Right atrium auricular region (tissue), 2 donors: Measurements from ENCODE around the gene SLC22A7. TPM values are rescaled to one million over a fixed set of nuclear protein-coding genes. Genes with fewer than 3 reads are reported as not detected.
A peak's percentile ranks its signal among the peaks of the same experiment; 100 is the strongest.

ENCODE experiments used
- DNase-seq: peaks from one replicate; pipeline ENCODE4 v3.0.0-alpha.2; 2019; ENCODE audit warnings: low spot score
- H3K27ac ChIP-seq, 2 donors: fragments of 200-600 bp; sonication (generic); 1 replicate in 1 of 2; 2 replicates in 1 of 2; pipeline ENCODE4 v1.5.1; 2016 to 2019
- H3K27me3 ChIP-seq, 2 donors: fragments of 200-600 bp; sonication (generic); one replicate each; pipeline versions ENCODE4 v1.5.1 to v1.6.0; 2017 to 2019
- H3K36me3 ChIP-seq: fragments of 200-600 bp; sonication (generic); one replicate; pipeline ENCODE4 v1.5.1; 2016
- H3K4me1 ChIP-seq, 2 donors: fragments of 200-600 bp; sonication (generic); one replicate each; pipeline versions ENCODE4 v1.5.1 to v1.6.0; 2017 to 2019
- H3K4me3 ChIP-seq, 2 donors: fragments of 200-600 bp; sonication (generic); 1 replicate in 1 of 2; 2 replicates in 1 of 2; pipeline ENCODE4 v1.5.1; 2017 to 2019; ENCODE audit warnings: mild to moderate bottlenecking in 1 of 2, moderate library complexity in 1 of 2
- H3K9me3 ChIP-seq, 2 donors: fragments of 200-600 bp; sonication (generic); one replicate each; pipeline ENCODE4 v1.5.1; 2019
- total RNA-seq, 2 donors: library from RNA; depleted of rRNA; stranded (reverse); fragments of >200 nt; gene quantifications; one replicate each; pipeline ENCODE4 v1.1.0, GENCODE V29; 2016
- TF ChIP-seq, protein P1 (sequence below), 2 donors: fragments of 200-600 bp; sonication (generic); IDR thresholded peaks; one replicate each; pipeline ENCODE4 v1.5.1; 2019; ENCODE audit warnings: antibody characterized with exemption in 2 of 2

The SLC22A7 gene
- total RNA-seq, 2 donors from 2014 or later = not detected

DNA sequence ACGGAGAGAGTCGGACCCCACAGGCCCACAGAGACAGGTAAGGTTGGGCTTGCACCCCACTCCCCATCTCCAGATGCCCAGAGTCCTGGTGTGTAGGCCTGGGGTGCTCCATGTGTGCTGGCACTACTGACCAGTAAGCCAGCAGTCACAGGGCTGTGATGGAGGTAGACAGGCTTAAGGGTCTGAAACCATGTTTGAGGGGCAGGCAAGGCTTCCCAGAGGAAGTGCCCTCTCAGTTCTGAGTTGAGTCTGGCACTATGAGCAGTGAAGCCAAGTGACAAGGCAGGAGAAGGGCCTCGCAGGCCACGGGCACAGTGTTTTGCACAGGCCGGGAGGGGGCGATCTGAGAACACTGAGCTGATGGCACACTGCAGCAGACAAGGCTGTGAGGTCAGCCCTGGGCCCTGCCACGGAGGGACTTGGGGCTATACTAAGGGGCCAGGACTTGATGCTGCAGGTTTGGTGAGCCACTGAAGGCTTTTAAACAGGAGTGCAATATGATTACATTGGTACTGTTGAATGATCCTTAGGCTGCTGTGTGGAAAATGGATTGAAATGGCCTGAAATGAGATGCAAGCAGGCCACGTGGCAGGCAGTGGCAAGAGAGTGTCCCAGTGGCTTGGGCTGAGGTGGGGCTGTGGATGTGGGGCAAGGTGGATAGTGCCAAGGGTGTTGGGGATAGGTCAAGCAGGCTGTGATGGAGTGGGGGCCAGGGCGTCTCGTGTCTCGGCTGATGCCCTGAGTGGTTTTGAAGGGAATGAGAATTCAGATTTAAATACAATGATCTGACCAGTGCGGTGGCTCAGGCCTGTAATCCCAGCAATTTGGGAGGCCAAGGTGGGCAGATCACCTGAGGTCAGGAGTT, 34.5 kb upstream of the SLC22A7 start:
- DNase-seq = peak; percentile 78

DNA sequence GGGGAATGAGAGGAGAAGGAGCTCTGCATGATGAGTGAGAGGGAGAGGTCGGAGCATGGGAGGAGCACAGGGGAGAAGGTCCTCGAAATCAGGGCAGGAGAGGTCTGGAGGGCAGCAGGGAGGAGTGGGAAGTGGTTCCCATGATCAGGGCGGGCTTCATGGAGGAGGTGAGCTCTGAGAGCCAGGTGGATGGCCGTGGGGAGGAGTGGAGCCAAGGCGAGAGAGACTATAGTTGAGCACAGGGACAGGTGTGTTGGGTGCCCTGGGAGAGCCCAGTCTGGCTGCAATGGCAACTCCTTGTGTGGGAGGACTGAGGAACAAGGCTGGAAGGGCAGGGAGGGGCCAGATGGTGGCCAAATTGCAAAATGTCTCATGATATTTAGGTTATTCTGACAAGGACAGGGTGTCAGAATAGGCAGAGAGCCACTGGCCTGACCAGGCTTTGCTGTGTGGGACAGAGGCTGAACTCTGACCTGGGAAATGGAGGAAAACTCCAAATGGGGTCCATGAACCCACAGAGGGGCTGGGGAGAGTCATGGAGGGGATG, 33.4 kb upstream of the SLC22A7 start:
- H3K4me3 ChIP-seq = no peak overlapping the region
- no peak for DNase-seq
- TF ChIP-seq, protein P1, sequence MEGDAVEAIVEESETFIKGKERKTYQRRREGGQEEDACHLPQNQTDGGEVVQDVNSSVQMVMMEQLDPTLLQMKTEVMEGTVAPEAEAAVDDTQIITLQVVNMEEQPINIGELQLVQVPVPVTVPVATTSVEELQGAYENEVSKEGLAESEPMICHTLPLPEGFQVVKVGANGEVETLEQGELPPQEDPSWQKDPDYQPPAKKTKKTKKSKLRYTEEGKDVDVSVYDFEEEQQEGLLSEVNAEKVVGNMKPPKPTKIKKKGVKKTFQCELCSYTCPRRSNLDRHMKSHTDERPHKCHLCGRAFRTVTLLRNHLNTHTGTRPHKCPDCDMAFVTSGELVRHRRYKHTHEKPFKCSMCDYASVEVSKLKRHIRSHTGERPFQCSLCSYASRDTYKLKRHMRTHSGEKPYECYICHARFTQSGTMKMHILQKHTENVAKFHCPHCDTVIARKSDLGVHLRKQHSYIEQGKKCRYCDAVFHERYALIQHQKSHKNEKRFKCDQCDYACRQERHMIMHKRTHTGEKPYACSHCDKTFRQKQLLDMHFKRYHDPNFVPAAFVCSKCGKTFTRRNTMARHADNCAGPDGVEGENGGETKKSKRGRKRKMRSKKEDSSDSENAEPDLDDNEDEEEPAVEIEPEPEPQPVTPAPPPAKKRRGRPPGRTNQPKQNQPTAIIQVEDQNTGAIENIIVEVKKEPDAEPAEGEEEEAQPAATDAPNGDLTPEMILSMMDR (IDR thresholded peaks at IDR 0.05) = no peak
- H3K4me1 ChIP-seq = peaks cover 0 to 29% of the 10 kb centered on the region in 2 donors
- H3K9me3 ChIP-seq = no peaks in the 10 kb centered on the region
- H3K36me3 ChIP-seq = no peaks in the 10 kb centered on the region
- no peak overlapping the region for H3K27ac ChIP-seq
- H3K27me3 ChIP-seq = no peaks in the 10 kb centered on the region

More for the DNA sequence above, 34.5 kb upstream of the SLC22A7 start:
- Histone ChIP-seq H3K4me1 (peaks cover 0 to 20% of the 10 kb centered on the region in 2 donors), H3K27ac (no peak overlapping the region), H3K36me3 (no peaks in the 10 kb centered on the region), H3K4me3 (no peak overlapping the region), H3K9me3 (no peaks in the 10 kb centered on the region), H3K27me3 (no peaks in the 10 kb centered on the region)
- TF ChIP-seq, protein P1 (IDR thresholded peaks at IDR 0.05) = peak; percentile 51 to 83

DNA sequence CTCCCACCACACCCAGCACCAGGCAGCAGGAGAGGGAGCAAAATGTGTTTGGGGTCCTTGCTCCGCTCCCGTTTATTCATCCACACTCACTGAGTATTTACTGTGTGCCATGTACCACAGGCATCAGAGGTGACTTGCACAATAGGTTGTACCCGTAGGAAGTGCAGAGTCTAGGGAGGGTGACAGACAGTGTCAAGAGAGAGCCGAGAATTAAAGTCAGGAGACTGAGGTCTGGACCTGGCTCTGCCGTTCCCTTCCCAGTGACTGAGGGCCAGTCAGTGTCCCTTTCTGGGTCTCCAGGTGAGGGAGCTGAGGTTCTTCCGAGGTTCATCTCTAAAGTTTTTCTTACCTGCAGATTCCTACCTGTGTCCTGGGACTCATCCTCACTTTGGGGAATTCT, 32.5 kb upstream of the SLC22A7 start:
- TF ChIP-seq, protein P1 (IDR thresholded peaks at IDR 0.05) = no peak
- no peak overlapping the region for H3K27ac ChIP-seq
- H3K4me3 ChIP-seq = no peak overlapping the region
- H3K27me3 ChIP-seq = no peaks in the 10 kb centered on the region
- H3K4me1 ChIP-seq = peaks cover 0 to 35% of the 10 kb centered on the region in 2 donors
- H3K9me3 ChIP-seq = no peaks in the 10 kb centered on the region
- H3K36me3 ChIP-seq = no peaks in the 10 kb centered on the region
- no peak for DNase-seq

DNA sequence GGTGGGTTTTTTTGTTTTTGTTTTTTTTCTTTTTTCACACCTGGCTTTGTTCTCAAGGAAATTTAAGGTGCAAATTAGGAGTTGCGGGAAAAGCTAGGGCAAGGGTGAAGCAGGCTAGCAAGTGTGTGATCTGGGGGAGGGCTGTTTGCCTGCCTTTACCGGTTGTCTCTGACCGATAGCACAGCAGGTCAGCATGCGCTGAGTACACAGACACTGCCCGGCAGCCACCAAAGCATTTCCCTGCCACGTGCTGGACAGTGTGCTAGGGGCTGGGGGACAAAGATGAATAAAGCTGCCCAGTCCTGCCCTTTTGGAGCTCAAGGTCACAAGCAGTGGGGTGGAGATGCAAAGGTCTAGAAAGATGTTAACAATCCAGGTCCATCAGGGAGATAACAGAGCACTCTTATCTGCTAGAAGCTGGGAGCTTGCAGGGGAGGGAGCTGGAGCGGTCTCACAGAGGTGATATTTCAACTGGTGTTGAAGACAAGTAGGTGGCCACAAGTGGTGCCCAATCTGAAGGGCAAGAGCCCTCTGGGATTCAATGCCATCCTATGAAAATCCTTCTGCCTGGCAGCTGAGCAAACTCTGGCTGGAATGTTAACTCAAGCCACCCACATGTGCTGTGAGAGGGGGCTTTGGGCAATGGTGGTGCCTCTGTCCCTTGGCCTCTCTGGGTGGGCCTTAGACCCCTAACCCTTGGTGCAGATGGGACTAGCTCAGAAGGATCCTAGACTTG, 30.3 kb upstream of the SLC22A7 start:
- H3K36me3 ChIP-seq = no peaks in the 10 kb centered on the region
- H3K27me3 ChIP-seq = no peaks in the 10 kb centered on the region
- H3K9me3 ChIP-seq = no peaks in the 10 kb centered on the region
- no peak overlapping the region for H3K4me3 ChIP-seq
- peak overlapping the region; percentile 80 to 88 for H3K27ac ChIP-seq
- H3K4me1 ChIP-seq = peaks cover 0 to 35% of the 10 kb centered on the region in 2 donors
- DNase-seq = no peak
- TF ChIP-seq, protein P1 (IDR thresholded peaks at IDR 0.05) = no peak

DNA sequence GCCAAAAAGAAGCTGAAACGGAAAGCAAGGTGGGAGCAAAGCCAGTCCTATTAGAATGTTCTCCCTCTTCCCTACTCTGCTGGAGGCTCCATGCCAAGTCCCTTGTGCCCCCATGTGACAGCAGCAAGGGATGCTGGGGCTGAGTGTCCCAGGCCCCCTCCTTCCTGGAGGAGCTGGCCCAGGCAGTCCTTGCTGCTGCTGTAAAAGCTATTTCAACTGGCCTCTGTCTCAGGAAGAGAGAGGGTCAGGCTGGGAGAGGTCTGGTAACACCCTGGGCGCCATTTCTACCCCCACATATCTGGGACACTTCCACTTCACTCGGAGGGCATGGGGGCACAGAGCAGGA, 29.7 kb upstream of the SLC22A7 start:
- no peak overlapping the region for H3K4me3 ChIP-seq
- TF ChIP-seq, protein P1 (IDR thresholded peaks at IDR 0.05) = no peak
- H3K27me3 ChIP-seq = no peaks in the 10 kb centered on the region
- peak overlapping the region; percentile 80 to 88 for H3K27ac ChIP-seq
- DNase-seq = no peak
- H3K9me3 ChIP-seq = no peaks in the 10 kb centered on the region
- no peaks in the 10 kb centered on the region for H3K36me3 ChIP-seq
- peaks cover 0 to 35% of the 10 kb centered on the region in 2 donors for H3K4me1 ChIP-seq
